H9 (cell line): Measurements from ENCODE around the gene EPHA10. TPM values are rescaled to one million over a fixed set of nuclear protein-coding genes. Genes with fewer than 3 reads are reported as not detected.
"Not testable (repeated sequence)": the region's sequence is repeated elsewhere in the genome, so short reads cannot be mapped to it uniquely, and the experiment has no call there.

ENCODE experiments used
- DNase-seq: peaks from one replicate; pipeline ENCODE4 v3.0.0-alpha.2; 2017
- H2AFZ ChIP-seq: one replicate; pipeline ENCODE4 v1.6.1; 2013; ENCODE audit warnings: mild to moderate bottlenecking, low read length, control low read depth, moderate library complexity
- H2AK5ac ChIP-seq: 2 replicates; pipeline ENCODE4 v1.6.1; 2013; ENCODE audit warnings: low read length, control low read depth, mixed read lengths; ENCODE audit not compliant: insufficient read length
- H2BK120ac ChIP-seq: one replicate; pipeline ENCODE4 v1.6.1; 2013; ENCODE audit warnings: low read depth, mild to moderate bottlenecking, low read length, control low read depth, inconsistent platforms; ENCODE audit not compliant: poor library complexity, severe bottlenecking
- H2BK12ac ChIP-seq: 2 replicates; pipeline ENCODE4 v1.6.1; 2013; ENCODE audit warnings: low read length, control low read depth, mixed read lengths, low read depth; ENCODE audit not compliant: insufficient read length
- H2BK15ac ChIP-seq: 2 replicates; pipeline ENCODE4 v1.6.1; 2013; ENCODE audit warnings: low read depth, low read length, control low read depth
- H2BK20ac ChIP-seq: one replicate; pipeline ENCODE4 v1.6.1; 2013; ENCODE audit warnings: low read depth, mild to moderate bottlenecking, low read length, control low read depth, inconsistent platforms; ENCODE audit not compliant: poor library complexity, severe bottlenecking
- H2BK5ac ChIP-seq: 2 replicates; pipeline ENCODE4 v1.6.1; 2013; ENCODE audit warnings: low read length, control low read depth, mixed read lengths; ENCODE audit not compliant: insufficient read length
- H3K14ac ChIP-seq: 2 replicates; pipeline ENCODE4 v1.6.1; 2013; ENCODE audit warnings: low read length, control low read depth; ENCODE audit not compliant: insufficient read depth
- H3K18ac ChIP-seq: 2 replicates; pipeline ENCODE4 v1.6.1; 2013; ENCODE audit warnings: low read depth, mild to moderate bottlenecking, mixed read lengths, low read length, control low read depth; ENCODE audit not compliant: insufficient read length
- H3K23ac ChIP-seq: 2 replicates; pipeline ENCODE4 v1.6.1; 2013; ENCODE audit warnings: low read length, control low read depth, mixed read lengths, low read depth; ENCODE audit not compliant: insufficient read length
- H3K23me2 ChIP-seq: 2 replicates; pipeline ENCODE4 v1.6.1; 2013; ENCODE audit warnings: low read depth, mild to moderate bottlenecking, mixed read lengths, low read length, control low read depth; ENCODE audit not compliant: insufficient read length, poor library complexity, severe bottlenecking
- H3K27ac ChIP-seq: 2 replicates; pipeline ENCODE4 v1.5.1; 2013; ENCODE audit warnings: low read length, control low read depth, mixed read lengths, low read depth; ENCODE audit not compliant: insufficient read length
- H3K27me3 ChIP-seq: 2 replicates; pipeline ENCODE4 v1.6.1; 2013; ENCODE audit warnings: low read length, control low read depth, inconsistent platforms; ENCODE audit not compliant: insufficient read depth
- H3K4ac ChIP-seq: 2 replicates; pipeline ENCODE4 v1.6.1; 2013; ENCODE audit warnings: low read depth, mild to moderate bottlenecking, control low read depth, inconsistent platforms, low read length, moderate library complexity
- H3K4me1 ChIP-seq: 2 replicates; pipeline ENCODE4 v1.6.1; 2013; ENCODE audit warnings: low read length, control low read depth, inconsistent platforms; ENCODE audit not compliant: insufficient read depth
- H3K4me2 ChIP-seq: 2 replicates; pipeline ENCODE4 v1.6.1; 2013; ENCODE audit warnings: low read length, control low read depth, mixed read lengths; ENCODE audit not compliant: insufficient read length, insufficient read depth
- H3K56ac ChIP-seq: 2 replicates; pipeline ENCODE4 v1.6.1; 2013; ENCODE audit warnings: low read depth, mild to moderate bottlenecking, mixed read lengths, low read length, control low read depth; ENCODE audit not compliant: insufficient read length
- H3K79me1 ChIP-seq: 2 replicates; pipeline ENCODE4 v1.6.1; 2013; ENCODE audit warnings: low read depth, mild to moderate bottlenecking, moderate library complexity, low read length, control low read depth, inconsistent platforms; ENCODE audit not compliant: insufficient read depth, poor library complexity, severe bottlenecking
- H3K79me2 ChIP-seq: 2 replicates; pipeline ENCODE4 v1.6.1; 2013; ENCODE audit warnings: low read length, control low read depth, inconsistent platforms; ENCODE audit not compliant: insufficient read depth
- H3K9ac ChIP-seq: 2 replicates; pipeline ENCODE4 v1.6.1; 2013; ENCODE audit warnings: low read length, control low read depth, mixed read lengths; ENCODE audit not compliant: insufficient read length; ENCODE audit errors: extremely low read depth
- H3K9me3 ChIP-seq: one replicate; pipeline ENCODE4 v1.6.1; 2013; ENCODE audit warnings: low read depth, low read length, inconsistent platforms; ENCODE audit not compliant: control insufficient read depth
- H3T11ph ChIP-seq: one replicate; pipeline ENCODE4 v1.6.1; 2013; ENCODE audit warnings: mild to moderate bottlenecking, low read length, control low read depth, inconsistent platforms
- H4K20me1 ChIP-seq: one replicate; pipeline ENCODE4 v1.6.1; 2013; ENCODE audit not compliant: control insufficient read depth, insufficient read length, insufficient read depth
- H4K5ac ChIP-seq: 2 replicates; pipeline ENCODE4 v1.6.1; 2013; ENCODE audit warnings: low read depth, mild to moderate bottlenecking, mixed read lengths, low read length, control low read depth; ENCODE audit not compliant: insufficient read length
- H4K8ac ChIP-seq: replicated peaks from 2 replicates; pipeline ENCODE4 v1.6.1; 2013; ENCODE audit warnings: low read length, control low read depth, mixed read lengths, low read depth; ENCODE audit not compliant: insufficient read length
- H4K91ac ChIP-seq: 2 replicates; pipeline ENCODE4 v1.6.1; 2013; ENCODE audit warnings: low read depth, mild to moderate bottlenecking, moderate library complexity, mixed read lengths, low read length, control low read depth; ENCODE audit not compliant: insufficient read length
- H3K27ac Mint-ChIP-seq, 3 experiments: 2 replicates in 2 of 3; 3 replicates in 1 of 3; pipeline ENCODE4 v1.8.0; 2020 to 2021; ENCODE audit warnings: mixed read lengths in 3 of 3, mild to moderate bottlenecking in 1 of 3, moderate library complexity in 1 of 3
- H3K27me3 Mint-ChIP-seq: 2 replicates; pipeline ENCODE4 v1.8.0; 2021; ENCODE audit warnings: low read depth, mild to moderate bottlenecking, moderate library complexity, mixed read lengths
- H3K36me3 Mint-ChIP-seq, 3 experiments: 2 replicates in 2 of 3; 3 replicates in 1 of 3; pipeline ENCODE4 v1.8.0; 2020 to 2021; ENCODE audit warnings: low read depth in 3 of 3, mixed read lengths in 3 of 3; ENCODE audit not compliant: insufficient read depth in 1 of 3
- H3K4me1 Mint-ChIP-seq, 2 experiments: 2 replicates each; pipeline ENCODE4 v1.8.0; 2020; ENCODE audit warnings: mixed read lengths in 2 of 2
- H3K4me3 Mint-ChIP-seq, 2 experiments: 2 replicates in 1 of 2; 3 replicates in 1 of 2; pipeline ENCODE4 v1.8.0; 2020 to 2021; ENCODE audit warnings: mild to moderate bottlenecking in 2 of 2, mixed read lengths in 2 of 2, moderate library complexity in 1 of 2
- H3K9me3 Mint-ChIP-seq, 2 experiments: 2 replicates in 1 of 2; 3 replicates in 1 of 2; pipeline ENCODE4 v1.8.0; 2020; ENCODE audit warnings: mild to moderate bottlenecking in 2 of 2, mixed read lengths in 2 of 2, moderate library complexity in 1 of 2
- WGBS: extraction: QIAGEN DNeasy Blood & Tissue Kit; methylation state at CpG from one replicate; pipeline ENCODE4 v1.1.7; 2013; ENCODE audit warnings: missing lambda C conversion rate, low lambda C conversion rate, mixed read lengths; ENCODE audit not compliant: insufficient read length; ENCODE audit errors: extremely low coverage; 5-methylcytosine and 5-hydroxymethylcytosine counted together
- total RNA-seq: library from RNA; stranded (reverse); gene quantifications from 2 replicates; pipeline ENCODE4 v1.2.1, GENCODE V29; 2021

Gene EPHA10
- total RNA-seq, 1 experiment from 2014 or later = 0.96 TPM

DNA sequence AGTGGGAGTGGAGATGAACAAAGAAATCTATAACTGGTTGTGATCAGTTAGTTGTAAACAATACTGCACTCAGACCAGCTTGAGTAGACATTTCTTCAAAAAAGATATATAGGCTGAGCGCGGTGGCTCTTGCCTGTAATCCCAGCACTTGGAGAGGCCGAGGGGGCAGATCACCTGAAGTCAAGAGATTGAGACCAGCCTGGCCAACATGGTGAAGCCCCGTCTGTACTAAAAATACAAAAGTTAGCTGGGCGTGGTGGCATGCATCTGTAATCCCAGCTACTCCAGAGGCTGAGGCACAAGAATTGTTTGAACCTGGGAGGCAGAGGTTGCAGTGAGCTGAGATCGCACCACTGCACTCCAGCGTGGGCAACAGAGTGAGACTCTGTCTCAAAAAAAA, 26.9 kb downstream of the EPHA10 start:
- H3K27ac Mint-ChIP-seq, H3K4me1 Mint-ChIP-seq, H3K23ac ChIP-seq, H2BK12ac ChIP-seq, H3K4me2 ChIP-seq, H2AFZ ChIP-seq, H4K5ac ChIP-seq, H3K56ac ChIP-seq, H3K27me3 ChIP-seq, H2BK15ac ChIP-seq, H3K79me2 ChIP-seq, H3K4ac ChIP-seq, H2BK120ac ChIP-seq, H3T11ph ChIP-seq, H3K4me1 ChIP-seq, H3K14ac ChIP-seq, H2BK5ac ChIP-seq, H3K4me3 Mint-ChIP-seq, H3K36me3 Mint-ChIP-seq, H2AK5ac ChIP-seq, H3K27ac ChIP-seq, H3K79me1 ChIP-seq, H4K8ac ChIP-seq, H3K9me3 ChIP-seq, H4K91ac ChIP-seq, H3K18ac ChIP-seq, H3K9ac ChIP-seq, H3K9me3 Mint-ChIP-seq, H2BK20ac ChIP-seq, H3K23me2 ChIP-seq, DNase-seq, H4K20me1 ChIP-seq: not testable (repeated sequence)
- no CpG with 5 or more reads among the region's 7 CpGs for WGBS
- peaks cover 68% of the 10 kb centered on the region for H3K27me3 Mint-ChIP-seq
